ENCODE results near the gene INTS12.
"Not testable (repeated sequence)": the region's sequence is repeated elsewhere in the genome, so short reads cannot be mapped to it uniquely, and the experiment has no call there.

INTS12 gene

GRCh38 chr4:105751718-105752299, 43.3 kb upstream of the INTS12 start:
- H3K79me2 ChIP-seq (ENCODE audit: low read length) = no peaks in the 10 kb centered on the region
- peak overlapping the region; percentile 5; the same call in 1 of the 2 replicates for H3K4me2 ChIP-seq (ENCODE audit: low read depth, low read length)
- no peaks in the 10 kb centered on the region for H3K9me3 ChIP-seq (replicated peaks; ENCODE audit: insufficient read depth, low read length)
- TF ChIP-seq EZH2 (optimal IDR thresholded peaks at IDR 0.05; ENCODE audit: low read depth, low read length) (no peak), CTCF (IDR thresholded peaks at IDR 0.05; ENCODE audit: low read length) (no peak), EZH2phosphoT487 (IDR thresholded peaks at IDR 0.05; ENCODE audit: low read length) (no peak)
- H2AFZ ChIP-seq (ENCODE audit: low read length) = no peak overlapping the region
- no peaks in the 10 kb centered on the region for H3F3A ChIP-seq (ENCODE audit: insufficient read depth, low read length)
- no peaks in the 10 kb centered on the region for H3K9me2 ChIP-seq (replicated peaks; ENCODE audit: insufficient read depth, low read length)
- H3K36me3 ChIP-seq (replicated peaks; ENCODE audit: insufficient read depth, low read length) = no peaks in the 10 kb centered on the region
- no peaks in the 10 kb centered on the region for H4K20me1 ChIP-seq (ENCODE audit: insufficient read depth, low read length)
- no peak for DNase-seq
- no peak overlapping the region for H3K4me3 ChIP-seq (ENCODE audit: low read length)
- H3K27ac ChIP-seq (ENCODE audit: low read length) = no peak overlapping the region
- H3K9ac ChIP-seq (ENCODE audit: low read length) = no peak overlapping the region
- no peaks in the 10 kb centered on the region for H3K27me3 ChIP-seq (replicated peaks; ENCODE audit: insufficient read depth, low read length)
- peaks cover 12% of the 10 kb centered on the region; the same call in 1 of the 2 replicates for H3K4me1 ChIP-seq (ENCODE audit: low read length)

GRCh38 chr4:105748222-105748621, 39.7 kb upstream of the INTS12 start:
- H3K36me3 ChIP-seq (replicated peaks; ENCODE audit: insufficient read depth, low read length) = no peaks in the 10 kb centered on the region
- no peaks in the 10 kb centered on the region for H4K20me1 ChIP-seq (ENCODE audit: insufficient read depth, low read length)
- H3K27ac ChIP-seq (ENCODE audit: low read length) = no peak overlapping the region
- no peaks in the 10 kb centered on the region for H3F3A ChIP-seq (ENCODE audit: insufficient read depth, low read length)
- H3K4me3 ChIP-seq (ENCODE audit: low read length) = no peak overlapping the region
- no peak overlapping the region for H3K9ac ChIP-seq (ENCODE audit: low read length)
- H3K27me3 ChIP-seq (replicated peaks; ENCODE audit: insufficient read depth, low read length) = no peaks in the 10 kb centered on the region
- H3K79me2 ChIP-seq (ENCODE audit: low read length) = no peaks in the 10 kb centered on the region
- no peak overlapping the region for H2AFZ ChIP-seq (ENCODE audit: low read length)
- DNase-seq = no peak
- TF ChIP-seq EZH2 (optimal IDR thresholded peaks at IDR 0.05; ENCODE audit: low read depth, low read length) (no peak), CTCF (IDR thresholded peaks at IDR 0.05; ENCODE audit: low read length) (no peak), EZH2phosphoT487 (IDR thresholded peaks at IDR 0.05; ENCODE audit: low read length) (no peak)
- no peak overlapping the region for H3K4me2 ChIP-seq (ENCODE audit: low read depth, low read length)
- peaks cover 12% of the 10 kb centered on the region; the same call in 1 of the 2 replicates for H3K4me1 ChIP-seq (ENCODE audit: low read length)
- H3K9me3 ChIP-seq (replicated peaks; ENCODE audit: insufficient read depth, low read length) = no peaks in the 10 kb centered on the region
- H3K9me2 ChIP-seq (replicated peaks; ENCODE audit: insufficient read depth, low read length) = no peaks in the 10 kb centered on the region

- H3K27me3 ChIP-seq (replicated peaks; ENCODE audit: insufficient read depth, low read length) = no peaks in the 10 kb centered on the region
- no peaks in the 10 kb centered on the region for H3K9me2 ChIP-seq (replicated peaks; ENCODE audit: insufficient read depth, low read length)
- 0 out of 2 replicates have a peak, but pooled peaks cover 2% of the 10 kb centered on the region for H3K36me3 ChIP-seq (replicated peaks; ENCODE audit: insufficient read depth, low read length)
- H3K27ac ChIP-seq (ENCODE audit: low read length) = no peak overlapping the region
- H4K20me1 ChIP-seq (ENCODE audit: insufficient read depth, low read length) = no peaks in the 10 kb centered on the region
- no peak overlapping the region for H3K4me2 ChIP-seq (ENCODE audit: low read depth, low read length)
- no peak for DNase-seq
- H3K9ac ChIP-seq (ENCODE audit: low read length) = no peak overlapping the region
- H3K9me3 ChIP-seq (replicated peaks; ENCODE audit: insufficient read depth, low read length) = no peaks in the 10 kb centered on the region
- H3F3A ChIP-seq (ENCODE audit: insufficient read depth, low read length) = no peaks in the 10 kb centered on the region
- TF ChIP-seq EZH2 (optimal IDR thresholded peaks at IDR 0.05; ENCODE audit: low read depth, low read length) (no peak), CTCF (IDR thresholded peaks at IDR 0.05; ENCODE audit: low read length) (no peak), EZH2phosphoT487 (IDR thresholded peaks at IDR 0.05; ENCODE audit: low read length) (no peak)
- H3K79me2 ChIP-seq (ENCODE audit: low read length) = no peaks in the 10 kb centered on the region
- no peak overlapping the region for H3K4me3 ChIP-seq (ENCODE audit: low read length)
- no peaks in the 10 kb centered on the region for H3K4me1 ChIP-seq (ENCODE audit: low read length)
- no peak overlapping the region for H2AFZ ChIP-seq (ENCODE audit: low read length)
Observed at GRCh38 chr4:105741548-105741947, 33.1 kb upstream of the INTS12 start.

GRCh38 chr4:105735217-105735616, 26.7 kb upstream of the INTS12 start:
- not testable (repeated sequence) for H3K9me2 ChIP-seq (replicated peaks; ENCODE audit: insufficient read depth, low read length); H3K4me1 ChIP-seq (ENCODE audit: low read length); H4K20me1 ChIP-seq (ENCODE audit: insufficient read depth, low read length); H3K9me3 ChIP-seq (replicated peaks; ENCODE audit: insufficient read depth, low read length); H3F3A ChIP-seq (ENCODE audit: insufficient read depth, low read length); H3K4me3 ChIP-seq (ENCODE audit: low read length); H3K79me2 ChIP-seq (ENCODE audit: low read length); H3K27me3 ChIP-seq (replicated peaks; ENCODE audit: insufficient read depth, low read length); H3K4me2 ChIP-seq (ENCODE audit: low read depth, low read length); DNase-seq; H3K27ac ChIP-seq (ENCODE audit: low read length); H3K9ac ChIP-seq (ENCODE audit: low read length); H2AFZ ChIP-seq (ENCODE audit: low read length); H3K36me3 ChIP-seq (replicated peaks; ENCODE audit: insufficient read depth, low read length)

GRCh38 chr4:105729895-105730294, 21.4 kb upstream of the INTS12 start:
- not testable (repeated sequence) for H3K36me3 ChIP-seq (replicated peaks; ENCODE audit: insufficient read depth, low read length); H3K4me3 ChIP-seq (ENCODE audit: low read length); H3F3A ChIP-seq (ENCODE audit: insufficient read depth, low read length); DNase-seq; H3K27me3 ChIP-seq (replicated peaks; ENCODE audit: insufficient read depth, low read length); H3K27ac ChIP-seq (ENCODE audit: low read length); H3K4me2 ChIP-seq (ENCODE audit: low read depth, low read length); H3K9me2 ChIP-seq (replicated peaks; ENCODE audit: insufficient read depth, low read length); H3K9me3 ChIP-seq (replicated peaks; ENCODE audit: insufficient read depth, low read length); H3K9ac ChIP-seq (ENCODE audit: low read length); H2AFZ ChIP-seq (ENCODE audit: low read length); H3K79me2 ChIP-seq (ENCODE audit: low read length); H4K20me1 ChIP-seq (ENCODE audit: insufficient read depth, low read length); H3K4me1 ChIP-seq (ENCODE audit: low read length)
